Keratinocyte (primary cell): ENCODE measurements around the gene PAQR4.

Experiments used
- CTCF ChIP-seq, 3 experiments: IDR thresholded peaks in 1 of 3; conservative IDR thresholded peaks in 1 of 3; optimal IDR thresholded peaks in 1 of 3; 2 replicates in 2 of 3; 3 replicates in 1 of 3; pipeline versions ENCODE3 to v1.5.1; 2011; ENCODE audit warnings: low read length in 3 of 3, mild to moderate bottlenecking in 3 of 3, moderate library complexity in 2 of 3, control low read depth in 1 of 3, inconsistent platforms in 1 of 3; ENCODE audit not compliant: insufficient read depth in 2 of 3; ENCODE audit errors: extremely low read depth in 1 of 3
- EZH2 ChIP-seq: IDR thresholded peaks from one replicate; pipeline ENCODE4 v1.6.1; 2012; ENCODE audit warnings: inconsistent platforms, mild to moderate bottlenecking, low read length, moderate library complexity

- TF ChIP-seq CTCF (optimal IDR thresholded peaks at IDR 0.05 in 1 of 3, IDR thresholded peaks at IDR 0.05 in 1 of 3, conservative IDR thresholded peaks at IDR 0.05 in 1 of 3; ENCODE audit: extremely low read depth in 1 of 3, insufficient read depth in 2 of 3, low read length in 3 of 3) (no peak), EZH2 (no peak)
These were observed 40.4 kb upstream of the PAQR4 start for GRCh38 chr16:2928796-2929195.
